Measurements from ENCODE around the gene BBOF1.

DNA sequence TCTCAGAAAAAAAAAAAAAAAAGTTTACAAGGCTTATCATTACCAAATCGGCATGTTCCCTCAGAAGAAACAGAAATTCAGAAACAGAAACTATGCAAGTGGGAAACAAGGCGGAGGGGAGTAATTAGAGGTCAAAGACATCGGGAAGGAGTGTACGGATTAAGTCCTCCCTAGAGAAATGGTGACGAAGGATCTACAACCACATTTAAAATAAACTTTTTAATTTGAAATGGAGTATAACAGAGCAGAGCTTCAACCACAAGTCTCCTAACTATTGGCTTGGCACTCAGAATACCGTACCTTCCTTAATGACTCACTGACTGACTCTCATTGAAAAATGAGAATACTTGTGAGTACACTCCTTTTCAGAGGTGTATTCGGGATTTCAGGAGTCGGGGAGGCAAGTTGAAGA is 969 bp upstream of the BBOF1 start:
- TF ChIP-seq, protein P1, sequence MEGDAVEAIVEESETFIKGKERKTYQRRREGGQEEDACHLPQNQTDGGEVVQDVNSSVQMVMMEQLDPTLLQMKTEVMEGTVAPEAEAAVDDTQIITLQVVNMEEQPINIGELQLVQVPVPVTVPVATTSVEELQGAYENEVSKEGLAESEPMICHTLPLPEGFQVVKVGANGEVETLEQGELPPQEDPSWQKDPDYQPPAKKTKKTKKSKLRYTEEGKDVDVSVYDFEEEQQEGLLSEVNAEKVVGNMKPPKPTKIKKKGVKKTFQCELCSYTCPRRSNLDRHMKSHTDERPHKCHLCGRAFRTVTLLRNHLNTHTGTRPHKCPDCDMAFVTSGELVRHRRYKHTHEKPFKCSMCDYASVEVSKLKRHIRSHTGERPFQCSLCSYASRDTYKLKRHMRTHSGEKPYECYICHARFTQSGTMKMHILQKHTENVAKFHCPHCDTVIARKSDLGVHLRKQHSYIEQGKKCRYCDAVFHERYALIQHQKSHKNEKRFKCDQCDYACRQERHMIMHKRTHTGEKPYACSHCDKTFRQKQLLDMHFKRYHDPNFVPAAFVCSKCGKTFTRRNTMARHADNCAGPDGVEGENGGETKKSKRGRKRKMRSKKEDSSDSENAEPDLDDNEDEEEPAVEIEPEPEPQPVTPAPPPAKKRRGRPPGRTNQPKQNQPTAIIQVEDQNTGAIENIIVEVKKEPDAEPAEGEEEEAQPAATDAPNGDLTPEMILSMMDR (IDR thresholded peaks at IDR 0.05) = no peak
- TF ChIP-seq POLR2A (IDR thresholded peaks at IDR 0.05) = no peak
